Measurements from ENCODE around the gene STAG2.

DNA sequence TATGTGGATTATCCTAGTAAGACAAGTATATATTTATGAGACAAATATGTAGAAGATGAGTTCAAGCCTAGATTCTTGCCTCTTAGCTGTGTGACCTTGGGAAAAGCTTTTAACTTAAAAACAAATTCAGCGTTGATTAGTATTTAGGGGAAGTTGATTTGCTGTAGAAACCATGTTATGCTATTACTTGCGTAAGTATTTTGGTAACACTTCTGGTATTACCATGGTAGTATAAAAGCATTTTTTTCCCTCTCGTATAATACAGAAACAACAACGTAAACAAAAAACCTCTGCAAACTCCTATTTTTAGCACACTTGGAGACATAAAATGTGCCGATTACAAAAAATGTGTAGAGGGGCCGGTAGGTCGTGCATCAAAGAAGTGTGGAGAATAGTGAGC, 33.2 kb downstream of the STAG2 start:
- TF ChIP-seq, protein P1, sequence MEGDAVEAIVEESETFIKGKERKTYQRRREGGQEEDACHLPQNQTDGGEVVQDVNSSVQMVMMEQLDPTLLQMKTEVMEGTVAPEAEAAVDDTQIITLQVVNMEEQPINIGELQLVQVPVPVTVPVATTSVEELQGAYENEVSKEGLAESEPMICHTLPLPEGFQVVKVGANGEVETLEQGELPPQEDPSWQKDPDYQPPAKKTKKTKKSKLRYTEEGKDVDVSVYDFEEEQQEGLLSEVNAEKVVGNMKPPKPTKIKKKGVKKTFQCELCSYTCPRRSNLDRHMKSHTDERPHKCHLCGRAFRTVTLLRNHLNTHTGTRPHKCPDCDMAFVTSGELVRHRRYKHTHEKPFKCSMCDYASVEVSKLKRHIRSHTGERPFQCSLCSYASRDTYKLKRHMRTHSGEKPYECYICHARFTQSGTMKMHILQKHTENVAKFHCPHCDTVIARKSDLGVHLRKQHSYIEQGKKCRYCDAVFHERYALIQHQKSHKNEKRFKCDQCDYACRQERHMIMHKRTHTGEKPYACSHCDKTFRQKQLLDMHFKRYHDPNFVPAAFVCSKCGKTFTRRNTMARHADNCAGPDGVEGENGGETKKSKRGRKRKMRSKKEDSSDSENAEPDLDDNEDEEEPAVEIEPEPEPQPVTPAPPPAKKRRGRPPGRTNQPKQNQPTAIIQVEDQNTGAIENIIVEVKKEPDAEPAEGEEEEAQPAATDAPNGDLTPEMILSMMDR (conservative IDR thresholded peaks at IDR 0.05 in 1 of 2, IDR thresholded peaks at IDR 0.05 in 1 of 2; ENCODE audit: extremely low read depth in 1 of 2, insufficient read depth in 1 of 2, low read depth in 1 of 2, low read length in 2 of 2) = no peak
- no peak for TF ChIP-seq EZH2 (IDR thresholded peaks at IDR 0.05; ENCODE audit: borderline replicate concordance, low read length)

Measured in mammary epithelial cell (primary cell).